Stimulated activated naive CD8-positive, alpha-beta T cell treated with anti-CD3 and anti-CD28 coated beads, Interleukin-15, amount 100 ng/mL, for 72 hours (primary cell): ENCODE results near the gene PNLIPRP2.

Experiments used
- ATAC-seq: fragments of 150-1000 bp; cut with Tn5 transposase; 2 replicates; pipeline ENCODE4 v1.10.0; 2021; ENCODE audit warnings: mild to moderate bottlenecking, moderate library complexity
- DNase-seq, 2 donors: peaks; one replicate each; pipeline ENCODE4 v3.0.0; 2021 to 2022
- H3K27ac Mint-ChIP-seq, 2 donors: one replicate each; pipeline ENCODE4 v1.8.0; 2022; ENCODE audit warnings: mild to moderate bottlenecking in 2 of 2, mixed read lengths in 2 of 2, moderate library complexity in 2 of 2
- H3K27me3 Mint-ChIP-seq: one replicate; pipeline ENCODE4 v1.8.0; 2022; ENCODE audit warnings: mixed read lengths
- H3K4me1 Mint-ChIP-seq: one replicate; pipeline ENCODE4 v1.8.0; 2022; ENCODE audit warnings: mild to moderate bottlenecking, mixed read lengths
- H3K4me3 Mint-ChIP-seq, 2 donors: one replicate each; pipeline ENCODE4 v1.8.0; 2022; ENCODE audit warnings: mild to moderate bottlenecking in 2 of 2, mixed read lengths in 2 of 2, moderate library complexity in 1 of 2
- H3K9me3 Mint-ChIP-seq, 2 donors: one replicate each; pipeline ENCODE4 v1.8.0; 2022; ENCODE audit warnings: mixed read lengths in 2 of 2

PNLIPRP2 gene

GRCh38 chr10:116679351-116679750 is 58.6 kb downstream of the PNLIPRP2 start:
- Mint-ChIP-seq H3K4me1 (no peaks in the 10 kb centered on the region), H3K4me3 (no peak overlapping the region), H3K27me3 (peaks cover 50% of the 10 kb centered on the region), H3K27ac (no peak overlapping the region), H3K9me3 (no peaks in the 10 kb centered on the region)
- DNase-seq (no peak), ATAC-seq (no peak)

GRCh38 chr10:116683166-116683565 is 62.4 kb downstream of the PNLIPRP2 start:
- peaks cover 64% of the 10 kb centered on the region for H3K27me3 Mint-ChIP-seq
- no peak for ATAC-seq
- no peak overlapping the region for H3K27ac Mint-ChIP-seq
- no peak for DNase-seq
- H3K4me3 Mint-ChIP-seq = no peak overlapping the region
- H3K4me1 Mint-ChIP-seq = no peaks in the 10 kb centered on the region
- no peaks in the 10 kb centered on the region for H3K9me3 Mint-ChIP-seq

GRCh38 chr10:116683821-116684220 is 63.1 kb downstream of the PNLIPRP2 start:
- ATAC-seq (peak; percentile 41), DNase-seq (no peak)
- Mint-ChIP-seq H3K27me3 (peaks cover 71% of the 10 kb centered on the region), H3K4me1 (no peaks in the 10 kb centered on the region), H3K9me3 (no peaks in the 10 kb centered on the region), H3K4me3 (no peak overlapping the region), H3K27ac (no peak overlapping the region)

GRCh38 chr10:116684781-116685180 is 64.0 kb downstream of the PNLIPRP2 start:
- Mint-ChIP-seq H3K4me1 (no peaks in the 10 kb centered on the region), H3K9me3 (no peaks in the 10 kb centered on the region), H3K4me3 (no peak overlapping the region), H3K27me3 (peaks cover 80% of the 10 kb centered on the region), H3K27ac (no peak overlapping the region)
- ATAC-seq (no peak), DNase-seq (no peak)

GRCh38 chr10:116685807-116686206 is 65.1 kb downstream of the PNLIPRP2 start:
- no peaks in the 10 kb centered on the region for H3K9me3 Mint-ChIP-seq
- H3K4me1 Mint-ChIP-seq = no peaks in the 10 kb centered on the region
- DNase-seq (no peak), ATAC-seq (no peak)
- peaks cover 88% of the 10 kb centered on the region for H3K27me3 Mint-ChIP-seq
- H3K27ac Mint-ChIP-seq = no peak overlapping the region
- H3K4me3 Mint-ChIP-seq = no peak overlapping the region

- no peaks in the 10 kb centered on the region for H3K9me3 Mint-ChIP-seq
- no peaks in the 10 kb centered on the region for H3K4me1 Mint-ChIP-seq
- DNase-seq (no peak), ATAC-seq (no peak)
- H3K27ac Mint-ChIP-seq = no peak overlapping the region
- H3K4me3 Mint-ChIP-seq = no peak overlapping the region
- H3K27me3 Mint-ChIP-seq = peaks cover 88% of the 10 kb centered on the region
Measured at GRCh38 chr10:116686632-116687031, 65.9 kb downstream of the PNLIPRP2 start.

GRCh38 chr10:116687633-116688032 is 66.9 kb downstream of the PNLIPRP2 start:
- ATAC-seq = no peak
- no peaks in the 10 kb centered on the region for H3K9me3 Mint-ChIP-seq
- no peaks in the 10 kb centered on the region for H3K4me1 Mint-ChIP-seq
- H3K27me3 Mint-ChIP-seq = peaks cover 87% of the 10 kb centered on the region
- DNase-seq = no peak
- H3K4me3 Mint-ChIP-seq = no peak overlapping the region
- no peak overlapping the region for H3K27ac Mint-ChIP-seq

GRCh38 chr10:116688241-116688711 is 67.5 kb downstream of the PNLIPRP2 start:
- peaks cover 81% of the 10 kb centered on the region for H3K27me3 Mint-ChIP-seq

GRCh38 chr10:116688741-116689495 is 68.2 kb downstream of the PNLIPRP2 start:
- no peak for ATAC-seq
- Mint-ChIP-seq H3K4me3 (no peak overlapping the region), H3K4me1 (no peaks in the 10 kb centered on the region), H3K9me3 (no peaks in the 10 kb centered on the region), H3K27me3 (peaks cover 76% of the 10 kb centered on the region), H3K27ac (no peak overlapping the region)
- DNase-seq = no peak

More at GRCh38 chr10:116688241-116688711, 67.5 kb downstream of the PNLIPRP2 start:
- DNase-seq (no peak), ATAC-seq (no peak)
- Mint-ChIP-seq H3K4me3 (no peak overlapping the region), H3K4me1 (no peaks in the 10 kb centered on the region), H3K27ac (no peak overlapping the region), H3K9me3 (no peaks in the 10 kb centered on the region)

- Mint-ChIP-seq H3K27ac (no peak overlapping the region), H3K4me3 (no peak overlapping the region), H3K27me3 (peaks cover 82% of the 10 kb centered on the region), H3K9me3 (no peaks in the 10 kb centered on the region), H3K4me1 (no peaks in the 10 kb centered on the region)
- no peak for ATAC-seq
- no peak for DNase-seq
Measured at GRCh38 chr10:116689744-116690143, 69.0 kb downstream of the PNLIPRP2 start.

GRCh38 chr10:116690356-116691322 is 69.9 kb downstream of the PNLIPRP2 start:
- no peaks in the 10 kb centered on the region for H3K4me1 Mint-ChIP-seq
- DNase-seq = no peak
- ATAC-seq = no peak
- H3K27ac Mint-ChIP-seq = no peak overlapping the region
- H3K27me3 Mint-ChIP-seq = peaks cover 81% of the 10 kb centered on the region
- no peak overlapping the region for H3K4me3 Mint-ChIP-seq
- no peaks in the 10 kb centered on the region for H3K9me3 Mint-ChIP-seq

GRCh38 chr10:116691635-116692034 is 70.9 kb downstream of the PNLIPRP2 start:
- Mint-ChIP-seq H3K9me3 (no peaks in the 10 kb centered on the region), H3K27ac (no peak overlapping the region), H3K27me3 (peaks cover 76% of the 10 kb centered on the region), H3K4me3 (no peak overlapping the region), H3K4me1 (no peaks in the 10 kb centered on the region)
- ATAC-seq = no peak
- DNase-seq = no peak

- DNase-seq = no peak
- peaks cover 76% of the 10 kb centered on the region for H3K27me3 Mint-ChIP-seq
- H3K4me3 Mint-ChIP-seq = no peak overlapping the region
- H3K4me1 Mint-ChIP-seq = no peaks in the 10 kb centered on the region
- no peak for ATAC-seq
- H3K27ac Mint-ChIP-seq = no peak overlapping the region
- H3K9me3 Mint-ChIP-seq = no peaks in the 10 kb centered on the region
Measured at GRCh38 chr10:116692225-116692624, 71.5 kb downstream of the PNLIPRP2 start.

- Mint-ChIP-seq H3K9me3 (no peaks in the 10 kb centered on the region), H3K27ac (no peak overlapping the region), H3K4me1 (no peaks in the 10 kb centered on the region), H3K4me3 (no peak overlapping the region), H3K27me3 (peaks cover 76% of the 10 kb centered on the region)
- ATAC-seq (no peak), DNase-seq (no peak)
Measured at GRCh38 chr10:116694243-116694926, 73.6 kb downstream of the PNLIPRP2 start.
